ENCODE results near the gene MEGF6.

The MEGF6 gene

DNA sequence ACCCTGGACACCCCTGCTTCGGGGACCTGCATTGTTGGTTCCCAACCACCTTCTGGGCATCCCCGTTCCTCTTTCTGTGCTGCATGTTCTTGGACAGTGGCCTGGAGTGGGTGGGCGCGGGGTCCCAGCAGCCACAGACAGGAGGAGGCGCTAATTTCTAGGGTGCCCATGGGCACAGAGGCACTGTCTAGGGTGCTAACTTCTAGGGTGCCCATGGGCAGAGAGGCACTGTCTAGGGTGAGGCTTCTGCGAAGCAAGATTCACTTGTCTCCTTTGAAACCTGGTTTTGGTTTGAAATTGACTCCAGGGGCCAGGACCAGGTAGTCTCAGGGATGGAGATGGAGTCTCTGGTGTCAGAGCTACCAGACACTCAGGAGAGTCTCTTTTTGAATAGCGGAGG lies 815 bp upstream of the MEGF6 start:
- Histone ChIP-seq H3K4me3 (no peak overlapping the region), H3K36me3 (no peaks in the 10 kb centered on the region), H3K4me1 (peaks cover 0 to 23% (median 17%) of the 10 kb centered on the region in 4 donors), H3K9me3 (no peaks in the 10 kb centered on the region), H3K27me3 (peaks cover 0 to 72% of the 10 kb centered on the region in 2 donors), H3K27ac (no peak overlapping the region)
- intact Hi-C loops (cut with DNase I; ENCODE audit: low total_unique reads), result no loop called here
- no peak for DNase-seq
- TF ChIP-seq, protein P1, sequence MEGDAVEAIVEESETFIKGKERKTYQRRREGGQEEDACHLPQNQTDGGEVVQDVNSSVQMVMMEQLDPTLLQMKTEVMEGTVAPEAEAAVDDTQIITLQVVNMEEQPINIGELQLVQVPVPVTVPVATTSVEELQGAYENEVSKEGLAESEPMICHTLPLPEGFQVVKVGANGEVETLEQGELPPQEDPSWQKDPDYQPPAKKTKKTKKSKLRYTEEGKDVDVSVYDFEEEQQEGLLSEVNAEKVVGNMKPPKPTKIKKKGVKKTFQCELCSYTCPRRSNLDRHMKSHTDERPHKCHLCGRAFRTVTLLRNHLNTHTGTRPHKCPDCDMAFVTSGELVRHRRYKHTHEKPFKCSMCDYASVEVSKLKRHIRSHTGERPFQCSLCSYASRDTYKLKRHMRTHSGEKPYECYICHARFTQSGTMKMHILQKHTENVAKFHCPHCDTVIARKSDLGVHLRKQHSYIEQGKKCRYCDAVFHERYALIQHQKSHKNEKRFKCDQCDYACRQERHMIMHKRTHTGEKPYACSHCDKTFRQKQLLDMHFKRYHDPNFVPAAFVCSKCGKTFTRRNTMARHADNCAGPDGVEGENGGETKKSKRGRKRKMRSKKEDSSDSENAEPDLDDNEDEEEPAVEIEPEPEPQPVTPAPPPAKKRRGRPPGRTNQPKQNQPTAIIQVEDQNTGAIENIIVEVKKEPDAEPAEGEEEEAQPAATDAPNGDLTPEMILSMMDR (IDR thresholded peaks at IDR 0.05), result no peak

DNA sequence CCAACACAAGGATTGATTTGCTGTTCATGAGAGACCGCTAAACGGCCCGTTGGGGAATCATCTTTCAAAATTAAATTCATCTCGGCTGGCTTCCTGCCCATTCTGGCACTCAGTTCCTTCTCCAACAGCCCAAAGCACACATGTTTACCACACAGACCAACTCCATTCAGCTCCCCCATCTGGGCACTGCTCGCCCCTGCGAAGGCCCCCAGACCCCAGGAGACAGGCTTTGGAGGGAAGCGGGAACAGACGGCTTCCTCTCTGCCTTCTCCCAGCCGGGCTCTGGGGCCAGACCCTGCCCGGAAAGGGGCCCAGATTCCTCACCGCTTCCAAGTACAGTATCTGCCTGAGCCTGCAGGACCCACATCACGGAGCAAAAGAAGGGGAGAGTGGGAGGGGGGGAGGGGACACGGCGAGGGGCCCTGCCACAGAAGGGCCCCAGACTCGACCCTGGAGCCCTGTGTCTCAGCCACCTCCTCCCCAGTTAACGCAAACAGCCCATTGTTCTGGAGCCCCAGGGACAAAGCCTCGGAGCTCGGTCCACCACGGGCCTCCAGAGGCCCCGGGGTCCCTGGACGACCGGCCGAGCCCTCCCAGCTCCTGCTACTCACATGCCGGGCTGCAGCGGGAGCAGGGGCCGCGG lies 660 bp downstream of the MEGF6 start:
- peak overlapping the region; percentile 19 to 42 for H3K4me3 ChIP-seq
- H3K9me3 ChIP-seq, result no peaks in the 10 kb centered on the region
- intact Hi-C loops (cut with DNase I; ENCODE audit: low total_unique reads), result no loop called here
- H3K4me1 ChIP-seq, result peaks cover 0 to 23% (median 17%) of the 10 kb centered on the region in 4 donors
- no peaks in the 10 kb centered on the region for H3K36me3 ChIP-seq
- TF ChIP-seq, protein P1 (IDR thresholded peaks at IDR 0.05), result no peak
- H3K27me3 ChIP-seq, result peaks cover 0 to 76% of the 10 kb centered on the region in 2 donors
- no peak for DNase-seq
- no peak overlapping the region for H3K27ac ChIP-seq

DNA sequence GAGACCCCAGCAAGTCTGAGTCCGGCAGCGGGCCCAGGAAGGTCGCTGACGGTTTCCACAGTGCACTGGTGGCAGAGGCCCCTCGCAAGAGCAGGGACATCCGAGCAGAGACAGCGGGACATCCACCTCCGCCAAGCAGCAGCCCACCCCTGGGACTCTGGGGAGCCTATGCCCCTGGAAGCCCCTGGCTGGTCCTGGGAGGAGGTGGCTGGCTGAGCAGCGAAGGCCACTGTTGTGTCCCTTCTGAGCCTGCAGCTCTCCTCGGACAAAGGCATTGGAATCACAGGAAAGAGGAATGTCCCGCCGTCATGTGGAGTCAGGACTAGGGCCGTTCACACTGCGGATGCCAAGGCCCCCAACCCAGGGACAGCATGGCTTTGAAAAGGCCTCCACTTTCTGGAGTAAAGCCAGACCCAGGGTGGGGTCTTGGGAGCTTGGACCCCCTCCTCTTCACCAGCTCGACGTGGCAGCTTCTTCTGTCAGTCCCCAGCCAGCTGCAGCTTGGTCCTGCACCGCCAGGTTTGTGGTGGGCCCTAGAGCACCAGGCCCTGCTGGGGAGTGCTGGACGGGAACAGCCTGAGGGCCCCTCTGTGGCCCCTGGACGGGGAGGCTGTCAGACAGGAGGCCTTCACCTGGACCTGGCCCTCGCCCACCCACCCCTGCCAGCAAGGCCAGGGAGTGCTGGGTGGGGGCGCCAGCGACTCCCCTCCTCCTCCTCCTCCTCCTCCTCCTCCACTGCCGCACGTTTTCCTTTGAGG lies 1.4 kb downstream of the MEGF6 start:
- H3K4me3 ChIP-seq, result no peak overlapping the region
- no peaks in the 10 kb centered on the region for H3K9me3 ChIP-seq
- TF ChIP-seq, protein P1 (IDR thresholded peaks at IDR 0.05), result no peak
- intact Hi-C loops (cut with DNase I; ENCODE audit: low total_unique reads), result no loop called here
- peaks cover 0 to 76% of the 10 kb centered on the region in 2 donors for H3K27me3 ChIP-seq
- no peak overlapping the region for H3K27ac ChIP-seq
- no peak for DNase-seq
- H3K4me1 ChIP-seq, result peaks cover 0 to 23% (median 17%) of the 10 kb centered on the region in 4 donors
- H3K36me3 ChIP-seq, result no peaks in the 10 kb centered on the region

DNA sequence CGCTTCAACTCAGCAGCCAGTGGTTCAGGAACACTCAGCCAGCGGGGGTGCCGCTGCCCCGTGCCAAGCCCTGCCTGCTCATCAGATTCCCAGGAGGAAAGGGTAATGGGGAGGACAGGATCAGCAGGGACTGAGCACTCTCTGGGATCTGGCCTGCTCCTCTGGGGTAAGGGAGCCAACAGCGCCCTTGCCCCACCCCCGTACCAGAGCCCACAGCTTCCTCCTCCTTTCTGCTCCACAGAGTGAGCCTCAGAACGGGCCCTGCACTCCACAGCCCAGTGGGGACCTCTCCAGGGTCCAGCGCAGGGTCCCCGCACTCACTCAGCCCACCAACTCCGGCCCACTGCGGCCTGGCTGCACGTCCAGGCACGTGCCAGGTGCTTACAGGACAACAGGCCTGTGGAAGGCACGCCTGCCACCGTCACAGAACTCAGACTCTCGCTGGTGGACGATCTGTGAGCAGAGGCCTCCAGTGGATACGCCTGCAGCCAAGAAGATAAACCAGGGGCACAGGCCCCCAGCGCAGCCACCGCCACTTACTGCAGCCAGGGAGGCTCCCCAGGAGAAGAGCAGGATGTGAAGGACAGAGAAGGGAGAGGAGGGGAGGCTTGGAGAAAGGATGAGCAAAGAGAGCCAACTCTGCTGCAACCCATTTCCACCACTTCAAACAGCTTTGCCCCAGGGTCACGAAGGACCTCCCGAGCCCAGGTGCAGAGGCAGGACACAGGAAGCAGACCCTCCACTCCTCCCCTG lies 2.1 kb downstream of the MEGF6 start:
- Histone ChIP-seq H3K9me3 (no peaks in the 10 kb centered on the region), H3K4me3 (no peak overlapping the region), H3K27me3 (peaks cover 0 to 83% of the 10 kb centered on the region in 2 donors), H3K36me3 (no peaks in the 10 kb centered on the region), H3K27ac (no peak overlapping the region), H3K4me1 (peaks cover 0 to 23% (median 17%) of the 10 kb centered on the region in 4 donors)
- no peak for DNase-seq
- TF ChIP-seq, protein P1 (IDR thresholded peaks at IDR 0.05), result no peak
- intact Hi-C loops (cut with DNase I; ENCODE audit: low total_unique reads), result no loop called here

DNA sequence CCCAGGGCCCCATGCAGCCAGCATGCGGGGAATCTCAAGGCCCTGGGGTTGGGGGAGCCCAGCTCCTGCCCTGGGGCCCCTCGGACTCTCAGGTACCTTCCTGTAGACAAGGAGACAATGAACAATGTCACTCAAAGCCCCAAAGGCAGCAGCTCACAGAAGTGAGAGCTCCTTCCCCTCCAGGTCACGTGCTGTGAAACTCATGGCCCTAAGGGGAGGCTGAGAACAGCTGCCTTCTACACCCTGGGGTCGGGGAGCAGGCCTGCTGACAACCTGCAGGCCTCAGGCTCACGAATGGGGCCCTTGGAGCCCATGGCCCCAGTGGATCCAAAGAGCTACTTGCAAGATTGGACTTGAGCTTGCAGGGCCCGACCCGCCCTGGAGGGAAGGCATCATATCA lies 3.2 kb downstream of the MEGF6 start:
- H3K4me1 ChIP-seq, result peaks cover 0 to 23% (median 17%) of the 10 kb centered on the region in 4 donors
- H3K9me3 ChIP-seq, result no peaks in the 10 kb centered on the region
- intact Hi-C loops (cut with DNase I; ENCODE audit: low total_unique reads), result no loop called here
- H3K36me3 ChIP-seq, result no peaks in the 10 kb centered on the region
- H3K27ac ChIP-seq, result no peak overlapping the region
- DNase-seq, result no peak
- H3K27me3 ChIP-seq, result peaks cover 0 to 91% of the 10 kb centered on the region in 2 donors
- TF ChIP-seq, protein P1 (IDR thresholded peaks at IDR 0.05), result no peak
- no peak overlapping the region for H3K4me3 ChIP-seq
